Liver (tissue), 3 donors: Measurements from ENCODE around the gene CYFIP2.

Experiments used
- ATF3 ChIP-seq: IDR thresholded peaks from 2 replicates; pipeline ENCODE4 v1.6.1; 2016; ENCODE audit warnings: antibody characterized with exemption
- EGR1 ChIP-seq, 2 donors: IDR thresholded peaks; 2 replicates each; pipeline ENCODE4 v1.6.1; 2016 to 2018; ENCODE audit warnings: antibody characterized with exemption in 2 of 2, low read depth in 2 of 2
- GABPA ChIP-seq, 2 donors: IDR thresholded peaks in 1 of 2; conservative IDR thresholded peaks in 1 of 2; 2 replicates each; pipeline ENCODE4 v1.6.1; 2016; ENCODE audit warnings: antibody characterized with exemption in 2 of 2, mild to moderate bottlenecking in 1 of 2, moderate library complexity in 1 of 2
- HNF4A ChIP-seq, 2 donors: conservative IDR thresholded peaks; 2 replicates each; pipeline ENCODE4 v1.6.1; 2016; ENCODE audit warnings: antibody characterized with exemption in 2 of 2, mild to moderate bottlenecking in 2 of 2
- JUND ChIP-seq, 2 donors: IDR thresholded peaks; 2 replicates each; pipeline ENCODE4 v1.6.1; 2016; ENCODE audit warnings: antibody characterized with exemption in 2 of 2
- MAX ChIP-seq: IDR thresholded peaks from 2 replicates; pipeline ENCODE4 v1.6.1; 2016; ENCODE audit warnings: antibody characterized with exemption
- NR2F2 ChIP-seq: IDR thresholded peaks from 2 replicates; pipeline ENCODE4 v1.6.1; 2016; ENCODE audit warnings: antibody characterized with exemption
- RXRA ChIP-seq, 2 donors: IDR thresholded peaks; 2 replicates each; pipeline ENCODE4 v1.6.1; 2017 to 2018; ENCODE audit warnings: antibody characterized with exemption in 2 of 2, mild to moderate bottlenecking in 1 of 2
- SP1 ChIP-seq: IDR thresholded peaks from 2 replicates; pipeline ENCODE4 v1.6.1; 2018; ENCODE audit warnings: antibody characterized with exemption, mild to moderate bottlenecking
- TAF1 ChIP-seq: conservative IDR thresholded peaks from 2 replicates; pipeline ENCODE4 v1.6.1; 2016; ENCODE audit warnings: antibody characterized with exemption, mild to moderate bottlenecking
- YY1 ChIP-seq: IDR thresholded peaks from 2 replicates; pipeline ENCODE4 v1.6.1; 2016; ENCODE audit warnings: antibody characterized with exemption, mild to moderate bottlenecking
- ZBTB33 ChIP-seq: IDR thresholded peaks from 2 replicates; pipeline ENCODE4 v1.6.1; 2016; ENCODE audit warnings: antibody characterized with exemption
- TF ChIP-seq, protein P1 (sequence below): fragments of 150-350 bp; IDR thresholded peaks from 2 replicates; pipeline ENCODE4 v1.5.1; 2017; ENCODE audit warnings: improper control_type of control experiment, low read depth, low read length; ENCODE audit not compliant: missing input control
- TF ChIP-seq, protein P2 (sequence below): IDR thresholded peaks from 2 replicates; pipeline ENCODE4 v1.6.1; 2016; ENCODE audit warnings: antibody characterized with exemption, mild to moderate bottlenecking
- donor health status: healthy.
- donor health status: healthy.

- TF ChIP-seq, protein P1, sequence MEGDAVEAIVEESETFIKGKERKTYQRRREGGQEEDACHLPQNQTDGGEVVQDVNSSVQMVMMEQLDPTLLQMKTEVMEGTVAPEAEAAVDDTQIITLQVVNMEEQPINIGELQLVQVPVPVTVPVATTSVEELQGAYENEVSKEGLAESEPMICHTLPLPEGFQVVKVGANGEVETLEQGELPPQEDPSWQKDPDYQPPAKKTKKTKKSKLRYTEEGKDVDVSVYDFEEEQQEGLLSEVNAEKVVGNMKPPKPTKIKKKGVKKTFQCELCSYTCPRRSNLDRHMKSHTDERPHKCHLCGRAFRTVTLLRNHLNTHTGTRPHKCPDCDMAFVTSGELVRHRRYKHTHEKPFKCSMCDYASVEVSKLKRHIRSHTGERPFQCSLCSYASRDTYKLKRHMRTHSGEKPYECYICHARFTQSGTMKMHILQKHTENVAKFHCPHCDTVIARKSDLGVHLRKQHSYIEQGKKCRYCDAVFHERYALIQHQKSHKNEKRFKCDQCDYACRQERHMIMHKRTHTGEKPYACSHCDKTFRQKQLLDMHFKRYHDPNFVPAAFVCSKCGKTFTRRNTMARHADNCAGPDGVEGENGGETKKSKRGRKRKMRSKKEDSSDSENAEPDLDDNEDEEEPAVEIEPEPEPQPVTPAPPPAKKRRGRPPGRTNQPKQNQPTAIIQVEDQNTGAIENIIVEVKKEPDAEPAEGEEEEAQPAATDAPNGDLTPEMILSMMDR, result no peak
- TF ChIP-seq YY1 (no peak), JUND (IDR thresholded peaks at IDR 0.05) (no peak), TAF1 (no peak), MAX (no peak), EGR1 (IDR thresholded peaks at IDR 0.05; ENCODE audit: low read depth in 2 of 2) (no peak), GABPA (IDR thresholded peaks at IDR 0.05 in 1 of 2, conservative IDR thresholded peaks at IDR 0.05 in 1 of 2) (no peak), SP1 (no peak), ZBTB33 (no peak), HNF4A (conservative IDR thresholded peaks at IDR 0.05) (no peak), ATF3 (no peak), RXRA (IDR thresholded peaks at IDR 0.05) (no peak), NR2F2 (no peak)
- TF ChIP-seq, protein P2, sequence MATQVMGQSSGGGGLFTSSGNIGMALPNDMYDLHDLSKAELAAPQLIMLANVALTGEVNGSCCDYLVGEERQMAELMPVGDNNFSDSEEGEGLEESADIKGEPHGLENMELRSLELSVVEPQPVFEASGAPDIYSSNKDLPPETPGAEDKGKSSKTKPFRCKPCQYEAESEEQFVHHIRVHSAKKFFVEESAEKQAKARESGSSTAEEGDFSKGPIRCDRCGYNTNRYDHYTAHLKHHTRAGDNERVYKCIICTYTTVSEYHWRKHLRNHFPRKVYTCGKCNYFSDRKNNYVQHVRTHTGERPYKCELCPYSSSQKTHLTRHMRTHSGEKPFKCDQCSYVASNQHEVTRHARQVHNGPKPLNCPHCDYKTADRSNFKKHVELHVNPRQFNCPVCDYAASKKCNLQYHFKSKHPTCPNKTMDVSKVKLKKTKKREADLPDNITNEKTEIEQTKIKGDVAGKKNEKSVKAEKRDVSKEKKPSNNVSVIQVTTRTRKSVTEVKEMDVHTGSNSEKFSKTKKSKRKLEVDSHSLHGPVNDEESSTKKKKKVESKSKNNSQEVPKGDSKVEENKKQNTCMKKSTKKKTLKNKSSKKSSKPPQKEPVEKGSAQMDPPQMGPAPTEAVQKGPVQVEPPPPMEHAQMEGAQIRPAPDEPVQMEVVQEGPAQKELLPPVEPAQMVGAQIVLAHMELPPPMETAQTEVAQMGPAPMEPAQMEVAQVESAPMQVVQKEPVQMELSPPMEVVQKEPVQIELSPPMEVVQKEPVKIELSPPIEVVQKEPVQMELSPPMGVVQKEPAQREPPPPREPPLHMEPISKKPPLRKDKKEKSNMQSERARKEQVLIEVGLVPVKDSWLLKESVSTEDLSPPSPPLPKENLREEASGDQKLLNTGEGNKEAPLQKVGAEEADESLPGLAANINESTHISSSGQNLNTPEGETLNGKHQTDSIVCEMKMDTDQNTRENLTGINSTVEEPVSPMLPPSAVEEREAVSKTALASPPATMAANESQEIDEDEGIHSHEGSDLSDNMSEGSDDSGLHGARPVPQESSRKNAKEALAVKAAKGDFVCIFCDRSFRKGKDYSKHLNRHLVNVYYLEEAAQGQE, result no peak
Measured at GRCh38 chr5:157443041-157443549, 177.2 kb downstream of the CYFIP2 start.
